CD4-positive, alpha-beta T cell treated with Interleukin-12 subunit alpha and Interleukin-12 subunit beta, for 1 hour (primary cell): ENCODE results near the gene SHISA2.
A peak's percentile ranks its signal among the peaks of the same experiment; 100 is the strongest.

Experiments
- DNase-seq: peaks from one replicate; pipeline ENCODE4 v3.0.0-alpha.2; 2020

Gene SHISA2

GRCh38 chr13:26047040-26047439, 4.8 kb downstream of the SHISA2 start:
- DNase-seq: no peak

DNA sequence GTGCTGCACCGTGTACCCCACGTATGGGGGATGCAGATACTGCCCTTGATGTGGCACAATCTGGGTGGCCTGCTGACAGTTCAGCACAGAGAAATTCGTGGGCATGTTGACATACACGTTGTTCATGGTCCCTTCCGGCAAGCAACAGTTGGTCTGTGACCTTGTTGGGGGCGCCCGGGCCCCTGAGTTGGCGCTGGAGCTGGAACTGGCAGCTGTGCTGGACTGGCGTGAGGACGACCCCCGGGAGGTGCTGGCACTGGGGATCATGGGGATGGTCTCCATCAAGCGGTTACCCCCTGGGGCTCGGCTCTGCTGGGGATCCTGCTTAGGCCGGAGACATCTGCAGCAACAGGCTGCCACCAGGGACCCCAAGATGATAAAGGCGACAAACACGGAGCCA, 5.2 kb downstream of the SHISA2 start:
- no peak for DNase-seq

DNA sequence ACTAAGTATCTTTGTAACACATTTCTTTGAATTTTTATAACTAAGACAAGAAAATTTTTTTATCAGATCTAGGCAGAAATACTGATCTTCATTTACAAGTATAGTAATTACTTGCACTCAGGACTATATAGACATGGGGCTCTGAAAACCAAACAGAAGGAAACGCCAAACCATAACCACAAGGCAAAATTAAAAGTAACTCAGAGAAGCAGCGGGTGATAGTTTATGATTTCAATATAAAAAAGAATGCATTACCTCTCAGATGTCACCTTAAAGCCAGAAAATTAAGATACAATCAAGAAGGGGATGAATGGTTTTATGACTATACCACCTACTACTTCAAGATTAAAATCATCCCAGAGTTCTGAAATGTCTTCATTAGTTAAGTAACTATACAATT, 6.7 kb downstream of the SHISA2 start:
- no peak for DNase-seq

GRCh38 chr13:26042785-26043184, 9.0 kb downstream of the SHISA2 start:
- DNase-seq: no peak

DNA sequence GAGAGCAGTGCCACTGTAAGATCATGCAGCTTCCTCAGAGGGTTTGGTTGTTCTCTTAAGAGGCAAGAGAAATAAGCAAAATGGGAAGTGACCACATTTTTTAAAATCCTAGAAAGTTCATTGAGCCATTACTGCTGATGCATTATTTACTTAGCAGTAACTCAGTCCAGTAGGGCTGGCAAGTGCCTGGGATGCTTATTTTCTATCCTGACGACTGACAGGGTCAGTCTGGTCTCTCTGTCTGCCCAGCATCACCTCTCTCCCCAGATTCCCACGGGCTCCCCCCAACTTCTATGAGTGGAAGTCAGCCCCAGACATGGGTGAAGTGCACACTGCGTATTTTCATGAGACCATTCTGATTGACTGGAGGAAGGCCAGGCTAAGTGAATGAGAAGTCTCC, 10.4 kb downstream of the SHISA2 start:
- DNase-seq: no peak

DNA sequence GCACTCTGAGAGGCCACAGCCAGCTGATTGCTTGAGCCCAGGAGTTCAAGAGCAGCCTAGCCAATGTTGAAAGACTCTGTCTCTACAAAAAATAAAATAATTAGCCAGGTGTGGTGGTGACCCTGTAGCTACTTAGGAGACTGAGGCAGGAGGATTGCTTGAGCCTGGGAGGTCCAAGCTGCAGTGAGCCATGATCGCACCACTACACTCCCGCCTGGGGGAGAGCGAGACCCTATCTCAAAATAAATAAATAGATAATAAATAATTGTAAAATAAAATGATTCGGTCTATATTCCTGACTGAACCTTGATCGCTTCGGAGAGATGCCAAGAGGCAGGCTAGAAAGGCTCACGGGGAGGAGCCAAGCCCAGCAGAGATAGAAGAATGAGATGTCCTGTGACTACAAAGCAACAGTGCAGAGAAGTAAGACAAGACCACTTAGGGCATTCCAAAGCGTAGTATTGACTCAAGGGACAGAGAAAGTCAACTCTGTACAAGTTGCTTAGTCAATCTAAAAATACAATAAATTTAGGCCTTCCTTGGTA, 12.8 kb downstream of the SHISA2 start:
- DNase-seq: no peak

DNA sequence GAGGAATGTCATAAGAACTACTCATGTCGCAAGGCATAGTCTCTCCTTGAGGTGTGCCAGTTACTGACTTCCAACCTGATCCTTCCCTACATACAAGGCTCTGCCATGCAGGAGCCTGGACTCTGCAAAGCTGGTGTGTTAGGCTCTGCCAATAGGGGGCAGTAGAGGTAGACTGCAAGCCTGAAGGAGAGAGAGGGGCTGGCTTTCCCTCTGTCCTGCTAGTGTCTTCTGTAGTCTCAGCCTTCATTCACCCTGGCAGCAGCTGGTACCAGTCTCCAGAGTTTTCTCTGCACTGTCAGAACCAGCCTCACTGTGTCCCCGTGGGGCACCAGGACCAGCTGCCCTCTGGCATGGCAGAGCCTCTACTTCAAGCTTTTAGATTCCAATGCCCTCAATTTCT, 14.5 kb downstream of the SHISA2 start:
- DNase-seq: peak; percentile 21

- DNase-seq: no peak
Observed at GRCh38 chr13:26036383-26036782, 15.4 kb downstream of the SHISA2 start.

DNA sequence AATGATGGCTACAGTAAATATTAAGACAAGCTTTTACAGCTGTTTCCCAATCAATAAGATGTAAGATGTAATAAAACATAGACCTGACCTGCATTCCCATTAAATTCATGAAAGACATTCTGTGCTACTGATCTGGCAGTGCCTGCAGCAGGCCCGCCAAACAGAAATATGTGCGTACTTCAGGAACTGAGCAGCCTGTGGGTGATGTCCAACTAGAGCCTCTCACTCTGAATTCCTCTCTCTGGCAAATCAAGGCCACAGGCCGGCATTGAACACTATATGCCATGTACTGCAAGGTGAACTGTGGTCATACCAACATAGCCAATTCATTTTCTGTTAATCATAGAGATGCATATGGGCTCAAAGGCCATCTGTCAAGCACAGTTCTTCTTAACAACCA, 17.8 kb downstream of the SHISA2 start:
- no peak for DNase-seq

DNA sequence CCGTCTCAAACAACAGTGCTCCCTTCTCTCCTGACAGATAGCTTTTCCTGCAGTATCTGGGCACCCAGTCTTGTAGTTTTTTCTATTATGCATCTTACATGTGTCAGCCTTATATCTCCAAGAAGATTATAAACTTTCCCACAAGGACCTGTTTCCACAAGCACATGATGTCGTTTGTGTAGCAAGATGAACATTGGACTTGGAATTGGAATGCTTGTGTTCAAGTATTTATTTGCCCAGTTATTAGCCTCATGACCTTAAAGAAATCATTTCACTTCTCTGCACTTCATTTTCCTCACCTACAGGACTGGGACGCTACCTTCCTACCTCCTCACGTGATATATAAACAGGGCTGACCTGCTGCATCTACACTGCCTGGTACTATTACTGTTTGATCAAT, 21.5 kb downstream of the SHISA2 start:
- DNase-seq: no peak

DNA sequence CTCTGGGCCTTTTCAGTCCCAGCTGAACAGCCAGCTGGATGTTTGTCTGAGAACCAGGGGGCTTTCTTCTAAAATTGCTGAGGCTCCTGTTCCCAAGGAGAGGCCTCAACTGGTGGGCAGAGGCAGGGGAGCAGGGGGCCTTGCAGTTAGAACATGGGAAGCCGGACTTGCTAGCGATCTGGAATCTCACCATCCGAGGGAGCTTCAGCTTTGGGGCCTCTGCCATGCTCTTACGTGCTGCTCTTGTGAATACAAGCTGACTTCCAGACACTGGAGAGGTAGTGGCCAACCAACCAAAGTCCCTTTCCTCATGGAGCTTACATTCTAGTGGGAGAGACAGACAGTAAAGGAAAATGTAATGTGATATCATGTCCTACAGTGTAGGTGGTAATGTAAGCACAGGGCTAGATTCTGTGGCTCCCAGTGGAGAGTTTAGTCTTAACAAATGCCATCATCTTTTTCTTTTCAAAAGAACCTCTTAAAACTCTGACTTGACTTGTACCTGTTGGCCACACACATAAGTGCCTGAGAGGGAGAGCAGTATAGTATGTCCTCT, 22.2 kb downstream of the SHISA2 start:
- DNase-seq: no peak

DNA sequence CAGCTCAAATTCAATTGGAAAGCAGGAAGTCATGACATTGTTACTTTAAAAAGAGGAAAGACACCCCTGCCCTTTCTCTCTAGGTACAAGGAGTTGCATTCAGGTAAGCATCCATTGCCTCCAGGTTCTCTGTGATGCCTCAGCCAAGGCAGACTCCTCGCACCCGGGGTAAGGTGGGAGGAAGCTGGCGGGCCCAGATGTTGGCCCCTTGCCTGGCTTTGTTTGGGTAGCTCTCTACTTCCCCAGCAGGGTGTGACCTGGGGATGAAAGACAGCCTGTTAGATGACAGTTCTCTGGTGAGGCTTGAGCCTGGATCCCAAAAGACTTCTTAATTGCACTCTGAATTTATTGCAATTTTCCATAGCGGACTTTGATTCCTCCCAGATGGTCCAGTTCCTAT, 25.6 kb downstream of the SHISA2 start:
- no peak for DNase-seq

- DNase-seq: no peak
Observed at GRCh38 chr13:26025771-26026170, 26.0 kb downstream of the SHISA2 start.

GRCh38 chr13:26025196-26025595, 26.6 kb downstream of the SHISA2 start:
- DNase-seq: no peak

DNA sequence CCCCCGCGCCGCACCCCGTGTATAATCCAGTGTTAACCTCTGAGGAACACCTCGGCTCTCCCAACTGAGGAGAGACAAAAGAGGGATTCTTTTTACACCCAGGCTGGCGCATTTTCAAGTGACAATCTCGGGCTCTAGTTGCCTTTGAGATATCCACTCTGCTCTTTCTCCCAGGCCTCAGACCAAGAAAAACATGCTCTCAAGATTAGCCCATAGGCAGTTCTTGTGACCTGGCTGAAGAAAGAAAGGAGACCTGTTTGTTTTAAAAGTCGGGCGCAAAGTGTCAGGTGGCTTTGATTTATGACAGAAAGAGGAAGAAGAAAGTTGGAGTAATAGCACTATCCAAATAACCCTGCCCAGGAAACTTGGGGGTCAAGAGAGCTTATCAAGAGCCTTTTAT, 27.3 kb downstream of the SHISA2 start:
- no peak for DNase-seq

DNA sequence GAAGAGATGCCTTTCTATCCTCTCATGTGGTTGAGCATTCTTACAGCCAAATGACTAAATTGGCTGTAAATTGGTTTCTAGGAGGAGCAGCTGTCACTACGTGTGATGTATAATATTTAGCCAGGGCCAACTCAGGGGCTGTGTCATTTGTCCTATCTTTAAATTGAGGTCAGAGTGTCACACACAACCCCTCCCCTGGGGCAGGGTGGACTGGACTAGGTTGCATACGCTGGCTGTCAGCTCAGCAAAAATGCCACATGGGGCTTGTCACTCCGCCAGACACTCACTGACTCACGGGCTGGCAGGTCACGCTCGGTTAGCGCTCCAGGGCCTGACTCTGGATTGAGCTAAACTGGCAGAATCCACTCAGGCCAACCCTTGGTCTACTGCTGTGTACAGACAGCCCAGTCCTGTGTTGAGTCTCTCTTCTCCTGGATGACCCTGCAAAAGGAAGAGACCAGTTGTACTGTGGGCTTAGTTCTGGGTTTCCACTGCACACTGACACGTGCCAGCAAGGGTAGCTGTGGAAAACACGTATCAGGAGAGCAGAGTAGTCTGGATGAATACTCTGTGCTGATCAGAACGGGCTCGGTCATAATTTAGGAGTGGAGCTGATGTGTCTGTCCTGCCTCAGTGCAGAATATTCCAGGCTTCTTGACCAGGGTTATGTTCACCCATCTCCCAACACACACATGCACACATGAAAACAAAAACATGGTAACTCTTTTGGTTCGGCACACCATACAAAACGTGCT, 29.1 kb downstream of the SHISA2 start:
- DNase-seq: no peak

DNA sequence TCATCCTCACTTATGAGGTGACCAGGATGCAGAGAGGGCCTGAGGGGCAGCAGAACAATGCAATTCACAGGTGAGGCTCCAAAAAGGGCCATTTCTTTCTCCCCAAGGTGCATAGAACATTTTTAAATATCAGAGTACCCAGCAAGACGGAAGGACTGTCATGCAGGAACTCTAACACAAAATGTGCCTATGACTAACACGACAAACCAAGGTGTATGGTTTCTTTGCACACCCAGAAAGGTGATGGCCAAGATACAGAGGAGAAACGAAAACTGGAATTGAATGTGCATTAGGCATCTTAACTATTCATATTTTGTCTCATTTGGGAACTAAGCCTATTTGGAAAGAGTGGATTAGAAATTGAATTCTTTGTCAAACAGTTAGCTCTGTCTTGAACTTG, 29.9 kb downstream of the SHISA2 start:
- no peak for DNase-seq

DNA sequence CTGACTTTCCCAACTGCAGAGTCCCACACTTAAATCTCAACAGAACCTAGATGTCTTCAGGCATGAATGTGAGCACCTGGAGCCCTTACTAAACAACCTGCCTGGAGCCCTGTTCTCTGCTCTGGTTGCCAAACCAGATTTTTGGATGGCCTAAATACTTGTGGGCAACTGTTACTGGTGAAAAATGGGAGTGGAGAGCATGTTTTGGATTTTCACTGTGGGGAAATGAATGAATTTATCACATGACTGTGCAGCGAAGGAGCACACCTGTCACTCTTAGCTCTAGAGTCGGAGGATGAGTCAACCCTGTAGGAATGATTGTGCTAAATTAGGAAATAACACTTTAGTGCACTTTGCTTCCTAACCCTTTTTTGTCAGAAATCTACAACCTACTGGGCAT, 30.3 kb downstream of the SHISA2 start:
- no peak for DNase-seq

DNA sequence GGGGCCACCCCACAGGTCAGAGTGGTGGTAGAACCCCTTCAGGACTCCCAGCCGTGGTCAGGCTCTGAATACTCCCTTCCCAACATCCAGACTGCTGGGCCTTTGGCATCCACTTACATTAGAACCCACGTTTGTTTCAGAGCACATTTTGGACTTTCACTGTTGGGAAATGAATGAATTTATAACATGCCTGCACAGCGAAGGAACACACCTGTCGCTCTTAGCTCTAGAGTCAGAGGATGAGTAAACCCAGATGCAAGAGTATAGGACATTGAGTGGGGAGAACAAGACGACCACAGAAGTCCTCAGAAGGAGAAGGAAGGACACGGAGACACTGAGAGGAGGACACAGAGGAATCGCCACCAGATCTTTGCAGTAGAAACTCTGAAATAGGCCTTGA, 30.9 kb downstream of the SHISA2 start:
- DNase-seq: no peak

- DNase-seq: no peak
Observed at GRCh38 chr13:26019881-26020870, 31.6 kb downstream of the SHISA2 start.

DNA sequence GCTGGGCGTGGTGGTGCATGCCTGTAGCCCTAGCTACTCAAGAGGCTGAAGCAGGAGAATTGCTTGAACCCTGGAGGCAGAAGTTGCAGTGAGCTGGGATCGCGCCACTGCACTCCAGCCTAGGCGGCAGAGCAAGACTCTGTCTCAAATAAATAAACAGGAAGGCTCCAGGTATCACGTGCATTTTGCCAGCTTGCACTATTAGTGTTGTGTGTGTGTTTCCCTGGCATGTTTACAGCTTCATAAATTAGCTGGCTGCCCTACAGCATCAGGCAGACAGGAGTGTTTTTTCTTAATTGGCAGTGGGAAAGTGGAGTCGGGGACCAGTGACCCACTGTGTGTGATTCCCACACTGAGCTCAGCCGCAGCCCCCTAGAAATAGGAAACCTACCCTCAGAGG, 32.6 kb downstream of the SHISA2 start:
- DNase-seq: no peak

- DNase-seq: no peak
Observed at GRCh38 chr13:26017932-26018665, 33.7 kb downstream of the SHISA2 start.
